ENCODE measurements around the gene UVRAG. TPM values are rescaled to one million over a fixed set of nuclear protein-coding genes. Genes with fewer than 3 reads are reported as not detected.

The UVRAG gene
- total and polyA plus RNA-seq, 12 donors, result 5.0 to 18.3 (median 13.4) TPM

DNA sequence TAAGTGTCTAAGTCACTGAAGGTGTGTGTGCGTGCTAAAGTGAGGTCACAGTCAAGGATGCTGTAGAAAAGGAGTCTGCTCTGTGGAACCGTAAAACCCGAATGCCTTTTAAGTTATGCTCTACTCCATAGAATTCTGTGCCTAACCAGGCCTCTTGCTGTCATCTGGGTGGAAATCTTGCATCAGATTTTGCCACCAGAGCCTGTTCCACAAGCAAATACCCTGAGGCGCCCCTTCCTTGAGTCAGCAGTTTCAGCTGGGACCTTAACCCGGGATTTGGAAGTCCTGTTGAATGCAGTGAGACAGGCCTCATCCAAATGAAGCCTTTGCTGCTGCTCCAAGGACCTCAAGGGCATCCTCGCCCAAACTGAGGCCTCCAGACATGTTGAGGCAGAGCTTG, 281.5 kb downstream of the UVRAG start:
- no peaks in the 10 kb centered on the region for H3K27me3 ChIP-seq
- DNase-seq (no peak), ATAC-seq (no peak)
- peaks cover 0 to 5% (median 0%) of the 10 kb centered on the region in 11 donors for H3K9me3 ChIP-seq
- H3K4me3 ChIP-seq, result no peak overlapping the region
- intact Hi-C loops (cut with DNase I), result no loop called here
- H3K27ac ChIP-seq, result no peak overlapping the region
- H3K36me3 ChIP-seq, result no peaks in the 10 kb centered on the region
- TF ChIP-seq CTCF (IDR thresholded peaks at IDR 0.05), result no peak
- 93 to 95% methylated on average over 6 of the region's 6 CpGs for WGBS, 2 donors
- peaks cover 0 to 16% (median 11%) of the 10 kb centered on the region in 9 donors for H3K4me1 ChIP-seq

DNA sequence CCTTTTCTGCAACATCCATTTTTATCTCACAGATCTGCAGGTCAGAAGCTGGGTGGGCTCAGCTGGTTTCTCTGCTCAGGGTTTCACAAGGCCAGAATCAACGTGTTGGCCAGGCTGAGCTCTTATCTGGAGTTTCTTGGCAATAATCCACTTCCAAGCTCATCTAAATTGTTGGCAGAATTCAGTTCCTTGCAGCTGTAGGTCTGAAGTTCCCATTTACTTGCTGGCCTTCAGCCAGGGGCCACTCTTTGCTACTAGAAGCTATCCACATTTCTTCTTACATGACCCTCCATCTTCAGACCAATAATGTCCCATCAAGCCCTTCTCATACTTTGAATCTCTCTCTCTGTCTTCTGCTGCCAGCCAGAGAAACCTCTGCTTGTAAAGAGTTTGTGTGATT, 287.8 kb downstream of the UVRAG start:
- Histone ChIP-seq H3K27ac (peak overlapping the region in 1 of 10 donors; percentile 33), H3K9me3 (no peaks in the 10 kb centered on the region), H3K4me1 (peaks cover 0 to 20% (median 13%) of the 10 kb centered on the region in 9 donors), H3K36me3 (no peaks in the 10 kb centered on the region), H3K27me3 (no peaks in the 10 kb centered on the region), H3K4me3 (no peak overlapping the region)
- ATAC-seq (peak in 7 of 8 donors; percentile 28 to 56 (median 50)), DNase-seq (peak; percentile 34 to 36)
- intact Hi-C loops (cut with DNase I), result no loop called here
- TF ChIP-seq CTCF (IDR thresholded peaks at IDR 0.05), result no peak
- 2 to 6% methylated on average over 1 of the region's 1 CpG for WGBS, 2 donors

- WGBS, 2 donors, result 82 to 93% methylated on average over 1 of the region's 1 CpG
Observed at GRCh38 chr11:76103460-76103859, 288.4 kb downstream of the UVRAG start.

DNA sequence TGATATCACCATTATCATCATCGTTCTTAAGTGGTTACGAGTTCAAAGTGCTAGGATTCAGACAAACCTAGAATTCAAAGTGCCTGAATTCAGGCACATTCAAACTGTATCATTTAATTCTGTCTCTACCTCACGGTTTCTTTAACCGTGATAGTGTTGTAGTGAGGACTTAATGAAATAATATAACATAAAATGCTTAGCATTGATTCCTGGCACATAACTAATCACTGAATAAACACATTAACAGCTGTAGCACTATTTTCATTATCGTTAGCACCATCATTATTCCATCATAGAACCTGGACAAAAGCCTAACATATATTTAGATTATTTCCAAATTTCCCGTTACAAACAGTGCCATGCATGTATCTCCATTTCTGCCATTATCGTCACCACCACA, 289.3 kb downstream of the UVRAG start:
- Histone ChIP-seq H3K27me3 (no peaks in the 10 kb centered on the region), H3K36me3 (no peaks in the 10 kb centered on the region), H3K4me3 (no peak overlapping the region), H3K9me3 (no peaks in the 10 kb centered on the region), H3K27ac (no peak overlapping the region), H3K4me1 (peaks cover 0 to 31% (median 14%) of the 10 kb centered on the region in 9 donors)
- ATAC-seq, result no peak
- intact Hi-C loops (cut with DNase I), result no loop called here
- no peak for TF ChIP-seq CTCF (IDR thresholded peaks at IDR 0.05)
- WGBS, 2 donors, result 94 to 97% methylated on average over 7 of the region's 7 CpGs
- no peak for DNase-seq

More at GRCh38 chr11:76103460-76103859, 288.4 kb downstream of the UVRAG start:
- intact Hi-C loops (cut with DNase I), result no loop called here
- TF ChIP-seq CTCF (IDR thresholded peaks at IDR 0.05), result no peak
- H3K27ac ChIP-seq, result no peak overlapping the region
- no peaks in the 10 kb centered on the region for H3K27me3 ChIP-seq
- no peaks in the 10 kb centered on the region for H3K9me3 ChIP-seq
- DNase-seq, result no peak
- H3K4me1 ChIP-seq, result peaks cover 0 to 26% (median 14%) of the 10 kb centered on the region in 9 donors
- ATAC-seq, result no peak
- H3K36me3 ChIP-seq, result no peaks in the 10 kb centered on the region
- no peak overlapping the region for H3K4me3 ChIP-seq
